ENCODE data around the gene MAML1.
A peak's percentile ranks its signal among the peaks of the same experiment; 100 is the strongest.

Gene MAML1

DNA sequence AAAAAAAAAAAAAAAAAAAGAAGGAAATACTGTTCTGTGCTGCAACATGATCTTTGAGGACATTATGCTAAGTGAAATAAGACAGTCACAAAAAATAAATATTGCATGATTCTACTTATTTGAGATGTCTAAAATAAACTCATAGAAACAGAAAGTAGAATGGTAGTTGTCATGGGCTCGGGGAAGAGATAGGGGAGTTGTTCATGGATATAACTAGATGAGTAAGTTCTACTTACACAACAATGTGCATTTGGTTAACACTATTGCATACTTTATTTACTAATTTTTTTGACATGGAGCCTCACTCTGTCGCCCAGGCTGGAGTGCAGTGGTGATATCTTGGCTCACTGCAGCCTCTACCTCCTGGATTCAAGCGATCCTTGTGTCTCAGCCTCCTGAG, 15.2 kb downstream of the MAML1 start:
- Histone ChIP-seq H3K27me3 (ENCODE audit: insufficient read depth, low read length, poor library complexity) (no peaks in the 10 kb centered on the region), H3K36me3 (ENCODE audit: insufficient read depth, low read length) (peaks cover 19% of the 10 kb centered on the region), H3K27ac (ENCODE audit: low read length) (no peak overlapping the region), H3K4me3 (ENCODE audit: low read depth in 1 of 2, low read length in 2 of 2) (no peak overlapping the region), H3K4me1 (ENCODE audit: insufficient read depth, low read length) (no peaks in the 10 kb centered on the region), H3K9me3 (ENCODE audit: insufficient read depth, low read length, severe bottlenecking) (no peaks in the 10 kb centered on the region), H3K4me2 (ENCODE audit: insufficient read depth, low read length) (no peak overlapping the region), H4K20me1 (ENCODE audit: insufficient read depth, low read length) (peaks cover 40% of the 10 kb centered on the region), H3K79me2 (ENCODE audit: insufficient read depth, low read length) (peaks cover 96% of the 10 kb centered on the region), H3K9ac (ENCODE audit: low read depth, low read length) (no peak overlapping the region), H2AFZ (ENCODE audit: low read depth, low read length) (no peak overlapping the region)
- DNase-seq (no peak), ATAC-seq (ENCODE audit: insufficient read depth, low read depth) (no peak)
- no peak for TF ChIP-seq EZH2 (IDR thresholded peaks at IDR 0.05; ENCODE audit: borderline replicate concordance, low read depth, low read length, severe bottlenecking)
- TF ChIP-seq, protein P1, sequence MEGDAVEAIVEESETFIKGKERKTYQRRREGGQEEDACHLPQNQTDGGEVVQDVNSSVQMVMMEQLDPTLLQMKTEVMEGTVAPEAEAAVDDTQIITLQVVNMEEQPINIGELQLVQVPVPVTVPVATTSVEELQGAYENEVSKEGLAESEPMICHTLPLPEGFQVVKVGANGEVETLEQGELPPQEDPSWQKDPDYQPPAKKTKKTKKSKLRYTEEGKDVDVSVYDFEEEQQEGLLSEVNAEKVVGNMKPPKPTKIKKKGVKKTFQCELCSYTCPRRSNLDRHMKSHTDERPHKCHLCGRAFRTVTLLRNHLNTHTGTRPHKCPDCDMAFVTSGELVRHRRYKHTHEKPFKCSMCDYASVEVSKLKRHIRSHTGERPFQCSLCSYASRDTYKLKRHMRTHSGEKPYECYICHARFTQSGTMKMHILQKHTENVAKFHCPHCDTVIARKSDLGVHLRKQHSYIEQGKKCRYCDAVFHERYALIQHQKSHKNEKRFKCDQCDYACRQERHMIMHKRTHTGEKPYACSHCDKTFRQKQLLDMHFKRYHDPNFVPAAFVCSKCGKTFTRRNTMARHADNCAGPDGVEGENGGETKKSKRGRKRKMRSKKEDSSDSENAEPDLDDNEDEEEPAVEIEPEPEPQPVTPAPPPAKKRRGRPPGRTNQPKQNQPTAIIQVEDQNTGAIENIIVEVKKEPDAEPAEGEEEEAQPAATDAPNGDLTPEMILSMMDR (IDR thresholded peaks at IDR 0.05; ENCODE audit: borderline replicate concordance, extremely low read depth, low read length, poor library complexity, severe bottlenecking), result no peak

DNA sequence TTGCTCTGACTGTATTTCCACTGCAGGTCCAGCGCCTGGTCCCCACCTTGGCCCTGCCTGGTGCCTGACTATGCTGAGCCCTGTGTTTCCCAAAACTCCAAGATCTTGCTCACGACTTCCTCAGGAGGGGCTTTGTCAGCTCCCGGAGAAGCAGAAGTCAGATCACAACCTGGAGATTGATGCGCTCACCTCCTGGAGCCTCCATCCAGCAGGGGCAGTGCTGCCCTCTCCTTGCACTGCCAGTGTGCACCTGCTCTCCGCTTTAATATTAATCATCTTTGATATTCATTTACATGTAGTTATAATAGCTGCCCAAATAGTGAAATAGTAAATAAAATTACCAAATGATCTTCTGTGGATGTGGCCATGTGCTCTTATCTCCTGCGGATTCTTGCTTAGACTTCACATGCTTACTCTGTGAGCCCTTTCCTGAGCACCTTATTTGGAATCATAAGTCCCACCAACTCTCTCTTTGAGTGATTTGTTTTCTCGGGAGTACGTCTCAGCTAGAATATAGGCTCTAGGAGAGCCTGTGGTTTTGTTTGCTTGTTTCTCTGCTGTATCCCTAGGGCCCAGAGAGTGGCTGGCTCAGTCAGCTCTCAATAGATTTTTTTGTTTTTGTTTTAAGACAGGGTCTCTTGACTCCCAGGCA, 17.4 kb downstream of the MAML1 start:
- H2AFZ ChIP-seq (ENCODE audit: low read depth, low read length), result no peak overlapping the region
- no peaks in the 10 kb centered on the region for H3K4me1 ChIP-seq (ENCODE audit: insufficient read depth, low read length)
- peaks cover 19% of the 10 kb centered on the region for H3K36me3 ChIP-seq (ENCODE audit: insufficient read depth, low read length)
- no peak overlapping the region for H3K4me2 ChIP-seq (ENCODE audit: insufficient read depth, low read length)
- ATAC-seq (ENCODE audit: insufficient read depth, low read depth) (0 out of 3 replicates have a peak, but pooled peaks have one; percentile 29), DNase-seq (no peak)
- no peak overlapping the region for H3K27ac ChIP-seq (ENCODE audit: low read length)
- no peaks in the 10 kb centered on the region for H3K9me3 ChIP-seq (ENCODE audit: insufficient read depth, low read length, severe bottlenecking)
- TF ChIP-seq, protein P1 (IDR thresholded peaks at IDR 0.05; ENCODE audit: borderline replicate concordance, extremely low read depth, low read length, poor library complexity, severe bottlenecking), result peak; percentile 34
- no peak for TF ChIP-seq EZH2 (IDR thresholded peaks at IDR 0.05; ENCODE audit: borderline replicate concordance, low read depth, low read length, severe bottlenecking)
- H4K20me1 ChIP-seq (ENCODE audit: insufficient read depth, low read length), result peaks cover 57% of the 10 kb centered on the region
- H3K79me2 ChIP-seq (ENCODE audit: insufficient read depth, low read length), result peaks cover 97% of the 10 kb centered on the region
- no peak overlapping the region for H3K9ac ChIP-seq (ENCODE audit: low read depth, low read length)
- H3K27me3 ChIP-seq (ENCODE audit: insufficient read depth, low read length, poor library complexity), result no peaks in the 10 kb centered on the region
- no peak overlapping the region for H3K4me3 ChIP-seq (ENCODE audit: low read depth in 1 of 2, low read length in 2 of 2)

DNA sequence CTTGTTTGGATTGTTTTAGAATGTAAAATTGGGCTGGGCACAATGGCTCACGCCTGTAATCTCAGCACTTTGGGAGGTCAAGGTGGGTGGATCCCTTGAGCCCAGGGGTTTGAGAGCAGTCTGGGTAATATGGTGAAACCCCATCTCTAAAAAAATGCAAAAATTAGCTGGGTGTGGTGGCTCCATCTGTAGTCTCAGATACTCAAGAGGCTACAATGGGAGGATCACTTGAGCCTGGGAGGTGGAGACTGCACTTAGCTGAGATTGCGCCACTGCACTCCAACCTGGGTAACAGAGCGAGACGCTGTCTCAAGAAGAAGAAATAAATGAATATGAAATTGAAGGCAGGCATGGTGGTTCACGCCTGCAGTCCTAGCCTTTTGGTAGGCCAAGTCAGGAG, 21.3 kb downstream of the MAML1 start:
- Histone ChIP-seq H3K4me2 (ENCODE audit: insufficient read depth, low read length) (no peak overlapping the region), H3K4me1 (ENCODE audit: insufficient read depth, low read length) (no peaks in the 10 kb centered on the region), H4K20me1 (ENCODE audit: insufficient read depth, low read length) (peaks cover 58% of the 10 kb centered on the region), H3K27me3 (ENCODE audit: insufficient read depth, low read length, poor library complexity) (no peaks in the 10 kb centered on the region), H3K36me3 (ENCODE audit: insufficient read depth, low read length) (peaks cover 19% of the 10 kb centered on the region), H2AFZ (ENCODE audit: low read depth, low read length) (no peak overlapping the region), H3K9ac (ENCODE audit: low read depth, low read length) (no peak overlapping the region), H3K27ac (ENCODE audit: low read length) (no peak overlapping the region), H3K9me3 (ENCODE audit: insufficient read depth, low read length, severe bottlenecking) (no peaks in the 10 kb centered on the region), H3K4me3 (ENCODE audit: low read depth in 1 of 2, low read length in 2 of 2) (no peak overlapping the region), H3K79me2 (ENCODE audit: insufficient read depth, low read length) (peaks cover 98% of the 10 kb centered on the region)
- ATAC-seq (ENCODE audit: insufficient read depth, low read depth) (no peak), DNase-seq (no peak)
- TF ChIP-seq EZH2 (IDR thresholded peaks at IDR 0.05; ENCODE audit: borderline replicate concordance, low read depth, low read length, severe bottlenecking), result no peak
- TF ChIP-seq, protein P1 (IDR thresholded peaks at IDR 0.05; ENCODE audit: borderline replicate concordance, extremely low read depth, low read length, poor library complexity, severe bottlenecking), result no peak
